Testis (tissue), 3 donors: ENCODE data around the gene ESRRA. TPM values are rescaled to one million over a fixed set of nuclear protein-coding genes. Genes with fewer than 3 reads are reported as not detected.

Experiments used
- DNase-seq: peaks from one replicate; pipeline ENCODE4 v3.0.0-alpha.2; 2019
- H3K27ac ChIP-seq, 2 donors: fragments of 200-600 bp; sonication (generic); one replicate each; pipeline ENCODE4 v1.5.1; 2019
- H3K27me3 ChIP-seq: fragments of 200-600 bp; sonication (generic); one replicate; pipeline ENCODE4 v1.5.1; 2019
- H3K36me3 ChIP-seq: fragments of 200-600 bp; sonication (generic); one replicate; pipeline ENCODE4 v1.5.1; 2017; ENCODE audit warnings: low read depth; ENCODE audit errors: missing control alignments
- H3K4me1 ChIP-seq: fragments of 200-600 bp; sonication (generic); one replicate; pipeline ENCODE4 v1.5.1; 2019
- H3K4me3 ChIP-seq, 2 donors: fragments of 200-600 bp; sonication (generic); one replicate each; pipeline ENCODE4 v1.5.1; 2017 to 2019
- H3K9me3 ChIP-seq: fragments of 200-600 bp; sonication (generic); one replicate; pipeline ENCODE4 v1.5.1; 2017
- POLR2A ChIP-seq: fragments of 450-650 bp; IDR thresholded peaks from one replicate; pipeline ENCODE4 v1.6.1; 2017; ENCODE audit warnings: antibody characterized with exemption, mild to moderate bottlenecking, moderate library complexity
- WGBS, 2 donors: methylation state at CpG; one replicate each; pipeline ENCODE4 v1.1.5; 2018; 5-methylcytosine and 5-hydroxymethylcytosine counted together
- intact Hi-C: fragments of 100-400 bp; cut with DNase I; formaldehyde crosslinking; loops from one replicate; pipeline ENCODE4 v1.15.1; 2023; ENCODE audit warnings: low total_unique reads
- polyA plus RNA-seq: library from polyadenylated mRNA; stranded (reverse); fragments of 350-450 nt; fragmentation: Illumina TruSeq; extraction: RNeasy Lipid Tissue Mini Kit (QIAGEN cat#74804); gene quantifications from one replicate; pipeline ENCODE4 v1.2.3, GENCODE V29; 2014; ENCODE audit warnings: low read depth, low replicate concordance; ENCODE audit not compliant: insufficient read depth
- total RNA-seq, 2 donors: library from RNA; depleted of rRNA; stranded (reverse); fragments of >200 nt; gene quantifications; one replicate each; pipeline ENCODE4 v1.2.3, GENCODE V29; 2016
- TF ChIP-seq, protein P1 (sequence below), 3 experiments: fragments of 450-650 bp in 2 of 3; fragments of 200-600 bp in 1 of 3; sonication (generic) in 1 of 3; IDR thresholded peaks; one replicate each; pipeline ENCODE4 v1.5.1; 2016 to 2019; ENCODE audit warnings: antibody characterized with exemption in 3 of 3, mild to moderate bottlenecking in 2 of 3, moderate library complexity in 1 of 3

The ESRRA gene
- total and polyA plus RNA-seq, 3 donors from 2014 or later = 13.7 to 22.0 (median 19.3) TPM

DNA sequence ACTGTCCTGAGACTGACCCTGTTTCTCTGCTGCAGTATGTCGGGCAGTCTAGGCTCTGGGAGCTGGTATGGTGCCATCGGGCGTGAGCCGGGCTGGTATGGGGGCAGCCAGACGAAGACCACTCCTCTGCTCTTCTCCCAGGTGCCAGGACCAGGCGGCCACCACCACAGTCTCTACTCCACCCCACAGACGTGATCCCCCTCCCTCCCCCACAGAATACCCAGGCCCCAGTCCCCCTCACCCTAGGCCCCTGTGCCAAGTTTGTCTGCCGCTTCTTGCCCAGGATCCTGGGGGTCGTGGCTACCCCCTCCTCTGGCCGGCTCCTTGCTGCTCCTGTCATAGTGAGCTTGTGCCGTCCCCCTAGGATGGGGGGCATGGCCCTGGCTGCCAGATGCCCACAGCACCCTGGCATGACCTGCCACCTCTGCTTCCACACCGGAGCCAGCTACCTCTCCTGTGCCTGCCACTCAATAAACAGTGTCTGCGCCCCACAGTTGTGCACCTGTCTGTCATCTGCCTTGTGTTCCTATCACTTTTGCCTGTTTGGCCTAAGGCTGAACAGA is 16.2 kb upstream of the ESRRA start:
- Histone ChIP-seq H3K27me3 (no peaks in the 10 kb centered on the region), H3K36me3 (no peaks in the 10 kb centered on the region), H3K9me3 (no peaks in the 10 kb centered on the region), H3K27ac (no peak overlapping the region), H3K4me3 (no peak overlapping the region), H3K4me1 (peaks cover 21% of the 10 kb centered on the region)
- WGBS, 2 donors = 94 to 95% methylated on average over 13 of the region's 13 CpGs
- no peak for DNase-seq
- intact Hi-C loops = no loop called here
- TF ChIP-seq, protein P1, sequence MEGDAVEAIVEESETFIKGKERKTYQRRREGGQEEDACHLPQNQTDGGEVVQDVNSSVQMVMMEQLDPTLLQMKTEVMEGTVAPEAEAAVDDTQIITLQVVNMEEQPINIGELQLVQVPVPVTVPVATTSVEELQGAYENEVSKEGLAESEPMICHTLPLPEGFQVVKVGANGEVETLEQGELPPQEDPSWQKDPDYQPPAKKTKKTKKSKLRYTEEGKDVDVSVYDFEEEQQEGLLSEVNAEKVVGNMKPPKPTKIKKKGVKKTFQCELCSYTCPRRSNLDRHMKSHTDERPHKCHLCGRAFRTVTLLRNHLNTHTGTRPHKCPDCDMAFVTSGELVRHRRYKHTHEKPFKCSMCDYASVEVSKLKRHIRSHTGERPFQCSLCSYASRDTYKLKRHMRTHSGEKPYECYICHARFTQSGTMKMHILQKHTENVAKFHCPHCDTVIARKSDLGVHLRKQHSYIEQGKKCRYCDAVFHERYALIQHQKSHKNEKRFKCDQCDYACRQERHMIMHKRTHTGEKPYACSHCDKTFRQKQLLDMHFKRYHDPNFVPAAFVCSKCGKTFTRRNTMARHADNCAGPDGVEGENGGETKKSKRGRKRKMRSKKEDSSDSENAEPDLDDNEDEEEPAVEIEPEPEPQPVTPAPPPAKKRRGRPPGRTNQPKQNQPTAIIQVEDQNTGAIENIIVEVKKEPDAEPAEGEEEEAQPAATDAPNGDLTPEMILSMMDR (IDR thresholded peaks at IDR 0.05) = no peak
- no peak for TF ChIP-seq POLR2A

DNA sequence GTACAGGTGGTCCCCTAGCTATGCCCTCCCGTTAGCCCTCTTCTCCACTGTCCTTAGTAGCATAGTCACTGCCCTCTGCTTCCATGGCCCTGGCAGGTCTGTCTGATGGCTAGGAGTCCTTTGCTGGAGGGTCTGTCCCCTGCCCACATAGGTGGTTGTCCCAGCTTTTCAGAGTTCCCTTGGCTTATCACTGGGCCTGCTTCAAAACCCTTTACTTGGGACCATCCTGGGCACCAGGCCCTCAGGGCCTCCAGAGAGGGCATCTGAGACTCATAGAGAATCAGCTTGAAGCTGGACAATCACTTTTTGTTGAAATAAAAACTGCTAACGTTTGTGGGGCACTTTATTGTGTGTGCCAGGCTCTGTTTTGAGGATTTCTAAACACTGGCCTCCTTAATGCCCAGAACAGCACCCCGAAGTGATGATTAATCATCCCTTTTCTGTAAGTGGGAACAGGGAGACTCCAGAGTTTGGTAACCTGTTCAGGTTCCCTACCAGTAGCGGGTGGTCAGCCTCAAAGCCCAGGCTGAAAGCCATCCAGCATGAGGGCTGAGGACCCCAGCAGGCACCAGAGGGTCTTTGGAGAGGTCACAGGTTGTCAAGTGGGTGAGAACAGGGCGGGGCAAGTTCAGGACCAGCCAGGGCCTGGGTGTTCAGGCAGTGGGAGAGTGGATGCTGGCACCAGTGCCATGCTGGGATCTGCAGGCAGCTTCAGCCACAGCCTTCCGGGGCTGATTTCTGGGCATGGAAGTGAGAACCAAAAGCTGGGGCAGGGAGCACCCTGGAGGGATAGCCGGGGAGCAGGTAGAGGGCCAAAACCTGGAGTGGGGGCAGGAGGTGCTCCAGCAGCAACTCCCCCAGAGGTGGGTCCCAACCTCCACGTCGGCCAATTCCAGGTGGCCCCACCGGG is 14.7 kb upstream of the ESRRA start:
- no peak for DNase-seq
- intact Hi-C loops = loop anchor here (10.0 kb wide), 1 partner anchor 86 kb away; the partner anchor contains the start of gene FERMT3

DNA sequence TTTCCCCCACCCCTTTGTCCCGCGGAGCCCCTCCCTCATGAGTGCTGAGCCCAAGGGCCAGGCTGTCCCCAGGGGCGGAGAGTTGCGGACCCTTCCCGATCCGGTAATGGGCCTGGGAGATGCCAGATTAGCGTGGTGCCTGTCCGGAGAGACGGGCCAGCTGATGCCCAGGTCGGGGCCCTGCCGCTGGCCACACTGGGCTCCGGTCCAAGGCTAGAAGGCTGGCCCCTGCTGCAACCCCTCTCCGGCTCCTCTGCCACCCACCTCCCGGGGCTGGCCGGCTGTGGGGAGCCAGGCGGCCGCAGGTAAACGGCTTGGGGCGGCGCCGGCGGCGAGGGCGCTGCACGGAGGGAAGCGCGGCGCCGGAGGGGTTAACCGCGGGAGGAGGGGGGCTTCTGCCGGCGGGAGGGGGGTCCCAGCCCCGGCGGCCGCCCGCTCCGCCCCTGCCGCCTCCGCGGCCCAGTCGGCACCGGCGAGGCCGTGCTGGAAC is 14.0 kb upstream of the ESRRA start, which contains the start of gene KCNK4:
Gene KCNK4 (plus strand): TSS at position 41 of the 490 bp plus-strand sequence. CDS start 1,717 bp downstream, outside the sequence.
- H3K4me1 ChIP-seq = peaks cover 23% of the 10 kb centered on the region

More for the DNA sequence above, 14.7 kb upstream of the ESRRA start:
- Histone ChIP-seq H3K9me3 (no peaks in the 10 kb centered on the region), H3K4me1 (peaks cover 28% of the 10 kb centered on the region), H3K27ac (no peak overlapping the region), H3K27me3 (no peaks in the 10 kb centered on the region), H3K4me3 (peak overlapping the region in 1 of 2 donors; percentile 38), H3K36me3 (no peaks in the 10 kb centered on the region)
- TF ChIP-seq, protein P1 (IDR thresholded peaks at IDR 0.05) = no peak
- no peak for TF ChIP-seq POLR2A
- WGBS, 2 donors = 34 to 52% methylated on average over 7 to 10 of the region's 10 CpGs

DNA sequence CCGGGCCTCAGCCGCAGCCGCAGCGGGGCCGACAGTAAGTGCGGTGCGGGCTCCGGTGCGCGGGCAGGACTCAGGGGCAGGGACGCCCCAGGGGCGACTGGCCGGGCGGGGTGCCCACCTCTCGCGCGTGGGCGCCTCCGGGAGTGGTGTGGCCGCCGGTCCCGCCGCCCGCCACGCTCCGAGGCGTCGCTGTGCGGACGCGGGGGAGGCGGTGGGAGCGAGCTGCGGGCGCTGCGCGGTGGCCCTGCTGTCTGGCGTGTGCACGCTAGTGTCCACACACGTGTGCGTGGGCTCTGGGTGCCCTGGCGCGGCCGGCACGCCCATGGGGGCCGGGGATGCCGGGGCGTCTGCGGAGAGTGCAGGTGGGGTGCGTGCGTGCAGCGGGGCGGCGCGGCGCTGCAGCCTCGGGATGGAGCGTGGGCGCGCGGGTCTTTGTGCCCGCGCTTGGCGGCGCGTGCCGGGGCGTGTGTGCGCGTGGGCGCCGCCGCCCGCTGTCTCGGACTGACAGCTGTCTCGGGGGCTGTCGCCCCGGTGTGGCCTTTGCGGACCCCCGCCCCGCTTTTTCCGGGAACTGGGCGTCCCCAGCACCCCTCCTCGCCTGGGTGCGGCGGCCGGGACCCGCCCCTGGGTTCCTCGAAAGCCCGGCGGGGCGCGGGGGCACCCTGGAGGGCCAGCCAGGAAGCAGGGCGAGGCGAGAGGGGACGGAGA is 13.4 kb upstream of the ESRRA start:
- no peak for DNase-seq

More for the DNA sequence above, 14.0 kb upstream of the ESRRA start, which contains the start of gene KCNK4:
- Histone ChIP-seq H3K9me3 (no peaks in the 10 kb centered on the region), H3K36me3 (no peaks in the 10 kb centered on the region), H3K27me3 (no peaks in the 10 kb centered on the region), H3K27ac (no peak within 1 kb of the TSS), H3K4me3 (peak within 1 kb of the TSS; percentile 34 to 38)
- TF ChIP-seq POLR2A = no peak
- TF ChIP-seq, protein P1 (IDR thresholded peaks at IDR 0.05) = no peak
- intact Hi-C loops = loop anchor here (10.0 kb wide), 1 partner anchor 87 kb away; the partner anchor contains the start of gene FERMT3
- 3 to 10% methylated on average over 2 to 34 of the region's 45 CpGs for WGBS, 2 donors
- no peak for DNase-seq

More for the DNA sequence above, 13.4 kb upstream of the ESRRA start:
- Histone ChIP-seq H3K27ac (no peak overlapping the region), H3K27me3 (no peaks in the 10 kb centered on the region), H3K36me3 (no peaks in the 10 kb centered on the region), H3K4me1 (peaks cover 17% of the 10 kb centered on the region), H3K9me3 (no peaks in the 10 kb centered on the region), H3K4me3 (peak overlapping the region; percentile 34 to 38)
- 0 to 1% methylated on average over 3 to 49 of the region's 96 CpGs for WGBS, 2 donors
- no peak for TF ChIP-seq POLR2A
- TF ChIP-seq, protein P1 (IDR thresholded peaks at IDR 0.05) = no peak
- intact Hi-C loops = loop anchor here (10.0 kb wide), 1 partner anchor 87 kb away; the partner anchor contains the start of gene FERMT3
